ENCODE results near the gene SSR1.

The SSR1 gene

DNA sequence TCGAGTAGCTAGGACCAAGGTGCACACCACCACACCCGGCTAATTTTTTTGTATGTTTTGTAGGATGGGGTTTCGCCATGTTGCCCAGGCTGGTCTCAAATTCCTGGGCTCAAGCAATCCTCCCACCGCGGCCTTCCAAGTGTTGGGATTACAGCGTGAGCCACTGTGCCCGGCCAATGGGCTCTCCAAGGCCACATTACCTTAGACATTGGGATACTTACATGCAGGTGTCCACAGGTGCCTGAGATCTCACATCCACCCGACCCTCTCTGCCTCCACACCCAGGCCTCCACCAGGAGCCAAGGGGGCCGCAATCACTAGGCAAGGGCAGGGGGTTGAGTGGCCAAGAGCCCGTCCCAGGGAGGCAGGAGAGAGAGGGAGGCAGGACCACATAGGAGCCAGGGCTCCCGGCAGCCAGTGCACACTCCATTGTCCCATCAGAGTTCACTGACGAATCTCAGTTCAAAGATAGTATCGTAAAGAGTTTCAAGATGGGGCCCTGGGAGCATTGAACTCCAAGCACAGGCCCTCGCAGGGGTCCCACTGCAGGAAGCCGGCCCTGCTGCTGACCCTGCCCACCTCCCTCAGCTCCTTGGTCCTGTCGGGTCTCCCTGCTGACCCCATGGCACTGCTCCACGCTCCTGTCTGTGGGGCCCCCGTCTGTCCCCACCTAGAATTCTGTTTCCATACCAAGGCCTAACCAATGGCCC, 55.3 kb downstream of the SSR1 start:
- no peak for DNase-seq (ENCODE audit: low spot score)

DNA sequence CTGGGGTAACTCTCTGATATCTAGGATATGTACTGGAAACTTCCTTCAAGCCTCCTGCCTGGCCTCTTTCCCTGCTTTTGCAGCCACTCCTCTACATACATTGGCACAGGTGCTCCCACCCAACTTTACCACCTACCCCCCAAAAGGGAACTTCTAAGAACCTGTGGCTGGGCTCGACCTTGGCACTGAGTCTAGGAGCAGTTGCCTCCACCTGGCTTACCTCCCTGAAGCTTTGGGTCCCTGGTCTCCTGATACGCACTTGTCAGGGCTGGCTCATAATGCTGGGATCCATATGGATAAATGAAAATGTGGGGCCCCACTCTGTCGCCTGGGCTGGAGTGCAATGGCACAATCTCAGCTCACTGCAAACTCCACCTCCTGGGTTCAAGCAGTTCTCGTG, 56.2 kb downstream of the SSR1 start:
- DNase-seq (ENCODE audit: low spot score): no peak

DNA sequence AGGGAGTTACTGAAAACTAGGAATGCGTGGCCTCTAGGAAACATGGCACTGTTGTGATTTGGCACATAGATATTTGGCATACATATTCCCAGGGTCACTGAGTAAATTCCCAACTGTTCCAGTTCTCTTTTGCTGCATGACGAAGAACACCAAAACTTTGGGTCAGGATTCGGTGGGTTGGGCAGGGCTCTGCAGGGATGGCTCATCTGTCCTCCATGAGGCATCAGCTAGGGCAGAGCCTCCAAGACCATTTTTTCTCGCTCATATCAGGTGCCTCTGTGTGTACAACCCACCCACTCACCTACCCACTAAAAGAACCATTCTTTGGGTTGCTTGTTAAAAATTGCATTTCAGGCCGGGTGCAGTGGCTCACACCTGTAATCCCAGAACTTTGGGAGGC, 57.1 kb downstream of the SSR1 start:
- no peak for DNase-seq (ENCODE audit: low spot score)

DNA sequence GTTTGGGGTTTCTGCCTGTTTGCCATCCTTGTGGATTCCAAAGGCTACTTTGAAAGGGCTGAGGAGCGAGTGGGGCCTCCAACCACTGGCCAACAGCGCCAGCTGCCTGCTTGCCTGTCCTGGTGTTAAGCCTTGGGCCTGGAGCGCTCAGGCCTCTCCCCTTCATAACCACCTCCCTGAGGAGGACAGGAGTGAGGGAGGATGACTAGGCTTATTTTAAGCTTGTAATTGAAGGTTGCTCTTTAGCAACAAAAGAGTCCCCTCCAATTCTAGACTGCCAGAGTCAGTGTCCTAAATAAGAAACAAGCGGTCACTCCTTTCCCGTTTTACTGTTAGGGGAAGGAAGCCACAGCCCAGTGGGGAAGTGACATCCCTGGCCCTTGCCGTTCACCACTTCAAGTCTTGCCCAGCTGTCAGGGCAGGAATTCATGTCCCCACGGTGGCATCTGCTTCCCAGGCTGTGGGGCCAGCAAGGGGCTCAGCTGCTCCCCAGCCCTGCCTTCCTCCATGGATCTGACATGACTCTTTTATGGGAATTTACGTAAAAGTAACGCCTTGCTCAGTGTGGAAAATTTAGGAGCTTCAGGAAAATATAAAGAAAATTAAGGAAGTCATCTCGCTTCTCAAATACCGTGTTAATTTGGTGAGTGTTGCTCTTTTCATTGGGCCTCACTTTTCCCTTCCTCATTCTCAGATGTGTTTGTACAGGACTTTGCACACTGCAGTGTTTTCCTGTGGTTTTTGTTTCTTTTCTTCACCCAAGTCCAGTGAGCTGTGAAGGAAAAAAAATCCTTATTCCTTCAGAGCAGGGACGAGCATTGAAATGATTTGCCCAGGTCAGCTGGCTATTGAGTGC, 57.8 kb downstream of the SSR1 start:
- no peak for DNase-seq (ENCODE audit: low spot score)

DNA sequence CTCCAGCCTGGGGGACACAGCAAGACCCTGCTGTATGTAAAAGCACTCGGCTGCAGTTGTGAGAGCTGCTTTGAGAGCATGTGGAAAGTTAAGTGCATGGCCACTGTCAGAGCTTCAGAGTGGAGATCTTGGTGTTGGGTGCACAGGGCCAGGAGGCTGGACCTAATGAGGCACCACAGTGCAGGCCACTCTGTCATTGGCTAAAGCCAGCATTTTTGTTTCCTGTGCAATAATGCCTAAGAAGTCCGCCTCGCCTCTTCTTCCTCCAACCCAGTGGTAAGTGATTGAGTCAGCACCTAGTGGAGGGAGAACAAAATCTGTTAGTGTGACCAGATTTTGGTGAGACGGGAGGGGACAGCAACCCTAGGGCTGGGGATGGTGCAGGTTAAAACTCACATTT, 60.6 kb downstream of the SSR1 start:
- no peak for DNase-seq (ENCODE audit: low spot score)

DNA sequence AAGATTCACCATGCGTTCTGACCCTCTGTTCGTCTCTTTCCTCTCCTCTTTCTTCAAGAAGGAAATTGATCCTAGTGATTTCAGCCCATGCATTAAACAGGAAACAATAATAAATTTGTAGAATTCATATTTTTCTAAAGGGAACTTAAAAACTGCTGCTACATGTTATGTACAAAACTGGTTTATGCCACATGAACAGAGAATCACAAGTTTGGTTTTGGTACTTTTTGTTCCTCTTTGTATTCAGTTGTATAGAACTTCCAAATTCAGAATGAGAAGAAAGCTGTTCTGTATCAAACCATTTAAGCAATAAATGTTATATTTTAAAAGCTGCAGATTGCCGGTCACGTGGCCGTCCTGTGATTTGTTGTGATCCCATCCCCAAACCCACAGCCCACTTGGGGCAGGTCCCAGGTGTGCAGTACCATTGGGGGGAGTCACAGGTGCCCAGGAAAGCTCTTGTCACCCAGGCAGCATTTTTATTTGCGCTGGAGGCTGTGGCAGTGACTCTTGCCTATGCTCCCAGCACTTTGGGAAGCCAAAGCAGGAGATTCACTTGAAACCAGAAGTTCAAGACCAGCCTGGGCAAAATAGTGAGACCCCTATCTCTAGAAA, 61.2 kb downstream of the SSR1 start:
- DNase-seq (ENCODE audit: low spot score): no peak

DNA sequence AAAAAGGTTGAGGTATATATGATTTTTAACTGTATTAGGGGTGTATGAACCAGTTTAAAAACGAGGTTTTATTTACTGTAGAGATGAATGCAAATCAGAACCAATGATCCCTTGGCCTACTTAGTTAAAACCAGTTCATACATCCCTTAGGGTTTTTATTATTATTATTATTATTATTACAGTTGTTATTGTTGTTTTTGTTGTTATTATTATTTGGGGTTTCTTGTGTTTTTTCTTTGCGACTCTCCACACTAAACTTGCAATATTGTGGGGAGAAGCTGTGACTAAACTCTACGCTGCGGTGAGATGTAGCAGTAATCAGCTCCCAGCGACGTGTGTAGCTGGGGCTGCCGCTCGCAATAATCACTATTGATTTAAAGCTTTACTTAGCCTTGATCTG, 62.2 kb downstream of the SSR1 start:
- no peak for DNase-seq (ENCODE audit: low spot score)

DNA sequence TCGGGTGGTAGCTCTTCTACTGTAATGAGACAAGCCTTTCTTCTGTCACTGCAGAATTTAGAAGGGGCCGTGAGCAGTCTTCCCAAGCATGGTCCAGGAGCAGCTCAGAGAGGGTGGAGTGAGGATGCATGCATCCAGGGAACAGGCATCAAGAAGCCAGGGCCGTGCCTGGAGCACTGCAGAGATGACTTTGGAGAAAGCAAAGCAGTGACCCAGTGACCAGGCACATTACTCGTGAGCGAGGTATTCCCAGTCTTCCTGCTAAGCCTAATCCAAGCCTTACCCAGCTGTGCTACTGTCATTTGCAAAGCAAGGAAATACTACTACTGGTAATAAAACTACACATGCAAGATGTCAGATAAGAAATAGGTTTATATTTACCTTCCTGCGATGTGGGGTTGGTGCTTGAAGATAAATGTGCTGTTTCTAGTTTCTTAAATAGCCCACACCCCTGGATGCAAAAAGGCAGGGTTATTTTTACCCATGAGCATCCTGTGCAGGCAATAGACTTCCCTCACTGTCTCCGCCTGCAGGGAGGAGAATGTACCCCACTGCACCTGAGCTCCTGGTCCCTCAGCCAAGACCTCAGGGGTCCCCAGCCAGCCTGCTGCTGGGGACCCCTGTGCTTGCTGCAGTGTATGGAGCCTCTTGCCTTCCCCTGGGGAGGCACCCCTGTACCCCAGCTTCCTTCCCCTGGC, 62.9 kb downstream of the SSR1 start:
- DNase-seq (ENCODE audit: low spot score): no peak

DNA sequence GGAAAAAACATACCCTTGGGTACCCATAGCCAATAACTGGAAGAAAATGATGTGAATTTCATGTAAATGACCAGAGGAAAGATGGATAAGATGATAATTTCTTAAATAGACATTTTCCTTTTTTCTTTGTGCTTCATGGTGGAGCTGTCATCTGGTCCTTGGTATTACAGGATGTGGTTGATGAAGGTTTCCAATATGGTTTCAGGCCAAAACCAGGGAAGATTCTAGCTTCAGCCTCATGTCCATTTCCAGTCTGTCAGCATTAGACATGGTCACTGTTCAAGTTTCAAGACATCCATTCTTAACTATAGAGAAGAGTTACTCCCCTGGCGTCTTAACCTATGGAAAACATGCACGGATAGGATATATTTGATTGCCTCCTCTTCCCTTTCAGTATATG, 63.6 kb downstream of the SSR1 start:
- DNase-seq (ENCODE audit: low spot score): no peak

DNA sequence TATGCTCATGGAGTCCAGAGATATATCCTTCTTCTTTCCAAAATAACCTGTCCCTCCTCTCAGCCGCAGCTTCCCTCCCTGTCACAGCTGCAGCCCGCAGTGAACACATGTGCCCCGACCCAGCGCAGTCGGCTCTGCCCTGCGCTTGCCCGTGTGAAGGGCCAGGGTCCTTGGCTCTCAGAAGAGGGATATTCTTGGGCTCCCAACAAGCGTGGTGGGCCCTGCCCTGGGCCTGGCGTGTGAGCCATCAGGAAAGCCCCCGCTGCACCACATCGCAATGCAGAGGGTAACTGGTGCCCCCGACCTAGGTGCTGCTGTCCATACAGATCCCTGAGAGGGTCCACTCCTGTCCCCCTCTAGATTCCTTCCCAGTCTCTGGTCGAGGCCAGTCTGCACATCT, 65.2 kb downstream of the SSR1 start:
- DNase-seq (ENCODE audit: low spot score): no peak

DNA sequence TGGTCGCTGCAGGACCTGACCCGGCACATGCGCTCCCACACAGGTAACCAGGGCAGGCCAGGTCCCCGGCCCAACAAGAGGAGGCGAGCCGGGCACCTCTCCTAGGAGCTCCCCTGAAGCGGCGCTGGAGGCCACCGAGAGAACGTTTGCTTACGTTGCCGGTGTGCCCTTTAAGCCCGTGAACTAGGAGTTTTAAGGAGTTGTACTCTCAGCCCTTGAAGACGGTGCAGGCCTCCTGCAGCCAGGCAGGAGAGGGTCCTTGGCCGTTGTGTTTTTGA, 65.9 kb downstream of the SSR1 start:
- DNase-seq (ENCODE audit: low spot score): no peak

DNA sequence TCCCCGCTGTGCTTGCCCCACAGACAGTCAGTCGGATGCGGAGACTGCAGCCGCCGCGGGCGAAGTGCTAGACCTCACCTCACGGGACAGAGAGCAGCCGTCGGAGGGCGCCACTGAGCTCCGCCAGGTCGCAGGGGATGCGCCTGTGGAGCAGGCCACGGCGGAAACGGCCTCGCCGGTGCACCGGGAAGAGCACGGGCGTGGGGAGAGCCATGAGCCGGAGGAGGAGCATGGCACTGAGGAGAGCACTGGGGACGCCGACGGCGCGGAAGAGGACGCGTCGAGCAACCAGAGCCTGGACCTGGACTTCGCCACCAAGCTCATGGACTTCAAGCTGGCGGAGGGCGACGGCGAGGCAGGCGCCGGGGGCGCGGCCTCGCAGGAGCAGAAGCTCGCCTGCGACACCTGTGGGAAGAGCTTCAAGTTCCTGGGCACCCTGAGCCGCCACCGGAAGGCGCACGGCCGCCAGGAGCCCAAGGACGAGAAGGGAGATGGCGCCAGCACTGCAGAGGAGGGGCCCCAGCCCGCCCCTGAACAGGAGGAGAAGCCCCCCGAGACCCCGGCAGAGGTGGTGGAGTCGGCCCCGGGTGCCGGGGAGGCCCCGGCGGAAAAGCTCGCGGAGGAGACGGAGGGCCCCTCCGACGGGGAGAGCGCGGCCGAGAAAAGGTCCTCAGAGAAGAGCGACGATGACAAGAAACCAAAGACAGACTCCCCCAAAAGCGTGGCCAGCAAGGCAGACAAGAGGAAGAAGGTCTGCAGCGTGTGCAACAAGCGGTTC, 66.4 kb downstream of the SSR1 start:
- DNase-seq (ENCODE audit: low spot score): no peak

DNA sequence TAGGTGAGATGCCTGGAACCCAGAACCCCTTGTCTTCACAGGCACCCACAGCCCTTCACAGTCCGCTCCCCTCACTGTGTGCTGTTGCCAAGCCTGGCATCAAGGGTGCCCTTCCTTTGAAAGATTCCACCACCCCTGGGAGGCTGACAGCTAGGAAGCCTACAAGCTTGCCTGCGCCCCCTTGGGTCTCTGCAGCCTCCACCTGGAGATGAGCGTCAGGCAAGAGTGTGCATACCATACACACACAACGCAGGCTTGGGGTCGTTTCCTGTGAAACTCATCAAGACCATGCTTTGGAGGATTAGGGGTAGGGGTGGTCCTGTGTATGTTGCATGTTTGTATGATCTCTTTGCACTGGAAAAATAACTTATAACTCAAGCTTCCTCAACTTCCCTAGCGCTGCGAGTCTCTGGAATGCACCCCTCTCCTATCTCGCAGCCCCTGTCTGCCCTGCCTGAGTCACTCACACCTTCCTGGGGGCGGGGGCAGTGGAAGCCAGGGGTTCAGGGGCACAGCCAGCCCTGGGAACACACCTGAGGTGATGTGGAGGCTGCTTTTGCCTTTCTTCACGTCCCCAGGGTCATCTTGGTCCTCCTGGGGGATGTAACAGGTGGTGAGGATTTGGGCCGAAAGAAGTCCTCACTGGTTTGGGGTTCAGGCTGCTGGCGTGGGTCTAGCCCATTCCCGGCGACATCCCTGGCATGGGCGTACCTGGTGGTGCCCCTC, 67.2 kb downstream of the SSR1 start:
- DNase-seq (ENCODE audit: low spot score): no peak

DNA sequence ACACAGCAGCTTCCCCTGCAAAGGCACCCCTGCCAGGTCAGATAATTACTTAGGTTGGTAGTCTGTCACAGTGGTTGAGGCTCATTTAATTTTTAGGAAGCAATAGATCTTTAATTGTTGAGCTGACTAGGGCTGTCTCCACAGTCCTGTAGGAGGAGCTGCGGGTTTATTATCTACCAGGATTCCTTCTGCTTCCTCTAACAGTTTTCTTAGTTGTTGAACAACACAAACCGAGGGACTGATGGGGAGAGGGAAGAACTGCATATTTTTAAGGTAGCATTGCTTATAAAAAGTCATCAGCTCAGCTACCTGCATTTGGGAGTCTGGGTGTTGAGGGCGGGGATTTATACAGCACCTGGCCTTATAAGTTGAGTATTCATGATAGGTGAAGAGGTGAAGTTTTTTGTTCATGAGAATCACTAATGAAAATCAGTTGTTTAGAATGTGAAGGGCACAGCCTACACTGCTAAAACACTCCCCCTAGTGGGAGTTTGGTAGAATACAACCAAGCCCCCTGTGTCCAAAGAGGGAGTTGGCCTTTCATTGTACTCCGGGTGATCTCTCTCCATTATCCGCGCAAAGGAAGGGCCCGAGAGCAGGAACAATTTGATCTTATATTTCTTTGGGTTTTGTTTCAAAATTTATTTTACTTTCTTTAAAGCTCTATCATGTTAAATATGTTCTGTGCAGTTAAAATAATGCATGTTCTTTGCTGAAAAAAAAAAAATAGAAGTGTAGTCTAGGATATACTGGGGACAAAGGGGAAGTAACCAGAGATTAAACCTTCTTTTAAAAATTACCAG, 69.6 kb downstream of the SSR1 start:
- DNase-seq (ENCODE audit: low spot score): peak; percentile 87

DNA sequence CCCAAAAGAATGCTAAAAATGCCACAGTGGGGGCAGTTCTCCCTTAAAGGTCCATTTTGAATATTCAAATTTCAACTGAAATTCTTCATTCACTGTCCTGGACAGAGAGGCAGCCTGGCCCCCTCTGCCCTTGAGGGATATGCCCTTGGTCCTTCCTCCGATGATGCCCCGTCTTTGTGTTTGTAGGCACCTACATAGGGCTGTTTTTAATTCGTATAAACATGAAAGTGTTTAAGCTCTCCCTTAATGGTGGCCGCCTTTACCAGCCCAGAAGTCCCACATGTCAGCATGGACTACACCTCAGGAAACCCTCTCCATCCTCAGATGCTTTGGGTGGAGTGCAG, 70.2 kb downstream of the SSR1 start:
- DNase-seq (ENCODE audit: low spot score): no peak

DNA sequence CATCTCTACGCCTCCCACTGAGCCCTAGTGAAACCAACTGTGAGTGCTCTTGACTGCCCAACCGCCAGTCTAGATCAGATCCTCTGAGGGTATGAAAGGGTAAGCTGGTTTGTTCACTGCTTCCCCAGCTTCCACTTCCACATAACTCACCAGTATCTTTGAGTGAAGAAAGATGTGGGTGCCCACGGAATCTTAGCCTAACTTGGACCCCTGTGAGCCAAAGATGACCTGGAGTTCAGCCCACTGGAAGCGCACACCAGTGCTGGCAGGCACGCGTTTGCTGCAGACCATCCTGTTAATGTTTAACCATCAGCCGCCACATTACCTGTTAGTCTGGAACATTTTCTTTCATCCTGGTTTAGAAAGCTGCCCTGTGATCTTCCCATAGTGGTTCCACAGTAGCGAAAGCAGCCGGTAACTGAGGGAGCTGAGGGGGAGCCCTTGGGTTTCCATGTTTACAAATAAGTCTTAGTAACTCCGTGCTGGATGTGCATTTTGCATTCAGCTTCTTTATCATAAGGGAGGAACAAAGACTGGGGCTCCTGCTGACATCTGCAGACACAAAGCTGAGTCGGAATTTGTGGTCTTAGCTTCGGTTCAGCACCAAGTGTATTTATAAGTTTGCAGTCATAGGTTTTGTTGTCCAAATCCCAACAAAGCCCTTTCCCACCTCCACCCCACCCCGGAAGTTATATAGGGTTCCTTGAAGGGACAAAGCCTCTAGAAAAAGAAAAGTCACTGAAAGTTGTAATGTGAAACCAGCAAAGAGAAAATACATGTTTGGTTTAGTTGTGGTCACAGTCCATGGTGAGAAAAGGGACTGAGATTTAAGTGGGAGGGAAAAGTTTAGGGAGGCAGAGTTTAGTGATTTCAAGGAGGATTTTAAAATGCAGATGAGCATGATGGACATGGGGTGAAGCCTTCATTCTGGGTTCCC, 71.0 kb downstream of the SSR1 start:
- no peak for DNase-seq (ENCODE audit: low spot score)

DNA sequence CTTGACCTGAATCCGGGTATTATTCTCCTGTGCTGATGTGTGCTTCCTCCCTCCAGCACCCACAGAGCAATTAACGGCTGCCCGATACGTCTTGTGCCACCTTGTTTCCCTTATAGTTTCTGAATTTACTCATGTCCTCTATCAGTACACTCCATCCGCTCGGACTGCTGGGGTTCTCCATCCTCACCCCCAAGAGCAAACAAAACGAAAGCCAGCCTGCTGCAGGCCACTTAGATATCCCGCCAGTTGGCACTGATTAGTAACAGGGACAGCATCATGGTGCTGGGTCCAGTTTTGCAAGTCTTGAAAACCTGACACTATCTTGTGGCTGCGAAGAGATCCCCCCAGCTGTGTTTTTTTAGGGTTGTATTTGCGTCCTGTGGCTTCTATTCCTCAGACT, 71.8 kb downstream of the SSR1 start:
- no peak for DNase-seq (ENCODE audit: low spot score)

DNA sequence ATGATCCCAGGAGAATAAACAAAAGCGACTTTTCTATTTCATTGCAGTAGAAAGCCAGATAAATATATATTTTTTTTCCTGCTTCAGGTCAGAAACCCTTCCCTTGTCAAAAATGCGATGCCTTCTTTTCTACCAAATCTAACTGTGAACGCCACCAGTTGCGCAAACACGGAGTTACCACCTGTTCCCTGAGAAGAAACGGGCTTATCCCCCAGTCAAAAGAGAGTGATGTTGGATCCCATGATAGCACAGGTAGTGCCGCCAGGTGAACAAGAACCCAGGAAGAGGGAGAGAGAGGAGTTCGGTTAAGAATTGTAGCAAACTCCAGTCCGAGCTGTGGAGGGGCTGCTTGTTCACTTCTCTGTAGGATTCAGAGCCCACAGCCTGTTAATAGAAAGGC, 72.6 kb downstream of the SSR1 start:
- no peak for DNase-seq (ENCODE audit: low spot score)

DNA sequence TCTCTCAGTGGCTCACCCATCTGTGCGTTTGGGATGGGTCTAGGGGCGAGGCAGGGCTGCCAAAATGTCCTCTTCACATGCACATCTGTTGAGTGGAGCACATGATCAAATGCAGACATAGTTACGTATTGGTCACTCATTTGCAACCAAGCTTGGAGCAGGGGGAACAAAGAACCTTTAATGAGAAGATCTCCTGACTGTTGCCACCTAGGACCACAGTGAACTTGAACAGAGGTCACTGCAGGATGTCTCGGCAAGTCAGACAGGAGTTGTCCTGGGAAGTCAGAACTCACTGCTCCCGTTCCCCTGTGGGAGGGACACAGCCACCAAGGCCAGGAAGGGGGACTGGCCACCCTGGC, 73.4 kb downstream of the SSR1 start:
- DNase-seq (ENCODE audit: low spot score): no peak

All from hematopoietic multipotent progenitor cell treated with erythropoietin and hydrocortisone succinate and interleukin-3 and kit ligand, for 15 days (in vitro differentiated cells).